WERI-Rb-1 (cell line): ENCODE measurements around the gene PTPRS.

Experiments used
- DNase-seq: peaks from one replicate; pipeline ENCODE4 v3.0.0-alpha.2; 2020
- H3K27ac ChIP-seq: fragments of 250-450 bp; sonication (Bioruptor Pico); 2 replicates; pipeline ENCODE4 v1.5.1; 2020; ENCODE audit warnings: mild to moderate bottlenecking, moderate library complexity
- H3K27me3 ChIP-seq: fragments of 250-450 bp; sonication (Bioruptor Pico); 2 replicates; pipeline ENCODE4 v1.5.1; 2021; ENCODE audit warnings: mild to moderate bottlenecking, low read depth, moderate library complexity; ENCODE audit not compliant: insufficient read depth, severe bottlenecking
- H3K36me3 ChIP-seq: fragments of 250-450 bp; sonication (Bioruptor Pico); 2 replicates; pipeline ENCODE4 v1.5.1; 2020; ENCODE audit warnings: mild to moderate bottlenecking, moderate library complexity
- H3K4me3 ChIP-seq: 2 replicates; pipeline ENCODE4 v1.5.1; 2011; ENCODE audit warnings: low read depth, mild to moderate bottlenecking, control low read depth, low read length
- H3K9me3 ChIP-seq: fragments of 250-450 bp; sonication (Bioruptor Pico); 2 replicates; pipeline ENCODE4 v1.5.1; 2021; ENCODE audit warnings: mild to moderate bottlenecking, moderate library complexity; ENCODE audit not compliant: severe bottlenecking
- CTCF ChIP-seq: IDR thresholded peaks from 2 replicates; pipeline ENCODE4 v1.5.1; 2011; ENCODE audit warnings: low read depth, mild to moderate bottlenecking, control low read depth, inconsistent platforms, low read length

Gene PTPRS

GRCh38 chr19:5356918-5357317 lies 16.3 kb upstream of the PTPRS start:
- Histone ChIP-seq H3K27me3 (no peaks in the 10 kb centered on the region), H3K4me3 (no peak overlapping the region), H3K36me3 (no peaks in the 10 kb centered on the region), H3K9me3 (no peaks in the 10 kb centered on the region), H3K27ac (no peak overlapping the region)
- TF ChIP-seq CTCF = no peak
- no peak for DNase-seq

GRCh38 chr19:5356428-5356827 lies 15.8 kb upstream of the PTPRS start:
- no peak for DNase-seq
- no peaks in the 10 kb centered on the region for H3K27me3 ChIP-seq
- no peak overlapping the region for H3K27ac ChIP-seq
- H3K4me3 ChIP-seq = no peak overlapping the region
- no peaks in the 10 kb centered on the region for H3K36me3 ChIP-seq
- no peak for TF ChIP-seq CTCF
- no peaks in the 10 kb centered on the region for H3K9me3 ChIP-seq

DNA sequence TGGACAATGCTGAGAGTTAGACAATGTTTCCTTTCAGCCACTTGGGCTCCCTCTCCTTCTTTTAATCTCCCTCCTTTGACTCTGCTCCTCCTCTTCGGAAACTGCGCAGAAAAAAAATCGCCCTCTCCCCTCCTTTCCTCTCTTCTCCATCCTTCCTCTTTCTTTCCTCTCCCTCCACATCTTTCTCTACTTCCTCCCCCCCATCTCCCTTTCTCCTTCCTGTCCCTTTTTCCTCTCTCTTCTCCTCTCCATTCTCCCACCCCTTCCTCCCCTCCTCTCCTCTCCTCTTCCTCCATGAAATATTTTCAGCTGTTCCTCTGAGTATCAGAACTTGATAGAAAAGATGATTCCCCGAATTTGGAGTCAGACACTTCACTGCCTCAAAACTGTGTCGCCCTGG lies 15.1 kb upstream of the PTPRS start:
- Histone ChIP-seq H3K4me3 (no peak overlapping the region), H3K27me3 (no peaks in the 10 kb centered on the region), H3K9me3 (no peaks in the 10 kb centered on the region), H3K27ac (no peak overlapping the region), H3K36me3 (no peaks in the 10 kb centered on the region)
- no peak for DNase-seq
- no peak for TF ChIP-seq CTCF

- no peak for TF ChIP-seq CTCF
- no peaks in the 10 kb centered on the region for H3K9me3 ChIP-seq
Observed at GRCh38 chr19:5355076-5355475, 14.5 kb upstream of the PTPRS start.

DNA sequence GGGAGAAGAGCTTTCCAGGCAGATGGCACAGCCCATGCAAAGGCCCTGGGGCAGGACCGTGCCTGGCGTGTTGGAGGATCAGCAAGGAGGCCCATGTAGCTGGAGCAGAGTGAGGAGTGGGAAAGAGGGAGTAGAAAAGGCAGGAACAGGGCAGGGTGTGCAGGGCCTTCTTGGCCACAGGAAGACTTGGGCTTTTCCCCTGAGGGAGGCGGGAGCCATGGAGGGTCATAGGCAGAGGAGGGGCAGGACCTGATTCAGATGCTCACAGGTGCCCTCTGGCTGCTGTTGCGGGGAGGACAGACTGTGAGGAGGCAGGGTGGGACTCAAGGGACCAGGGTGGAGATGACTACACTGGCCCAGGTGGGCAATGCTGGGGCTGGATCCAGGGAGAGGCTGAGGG lies 13.8 kb upstream of the PTPRS start:
- Histone ChIP-seq H3K9me3 (no peaks in the 10 kb centered on the region), H3K36me3 (no peaks in the 10 kb centered on the region), H3K4me3 (no peak overlapping the region), H3K27ac (no peak overlapping the region), H3K27me3 (no peaks in the 10 kb centered on the region)
- DNase-seq = peak; percentile 49
- TF ChIP-seq CTCF = peak; percentile 58

More at GRCh38 chr19:5355076-5355475, 14.5 kb upstream of the PTPRS start:
- DNase-seq = no peak
- Histone ChIP-seq H3K36me3 (no peaks in the 10 kb centered on the region), H3K27ac (no peak overlapping the region), H3K4me3 (no peak overlapping the region), H3K27me3 (no peaks in the 10 kb centered on the region)

GRCh38 chr19:5352229-5352763 lies 11.7 kb upstream of the PTPRS start:
- DNase-seq = no peak
- H3K4me3 ChIP-seq = no peak overlapping the region
- peaks cover 6% of the 10 kb centered on the region for H3K9me3 ChIP-seq
- no peak overlapping the region; the same call in 1 of the 2 replicates for H3K27ac ChIP-seq
- TF ChIP-seq CTCF = no peak
- no peaks in the 10 kb centered on the region for H3K36me3 ChIP-seq
- no peaks in the 10 kb centered on the region for H3K27me3 ChIP-seq
